HG03196 (cell line): Measurements from ENCODE around the gene ZNF616.

Source experiments
- ATAC-seq: cut with Tn5 transposase; IDR thresholded peaks from one replicate; pipeline ENCODE4 v1.9.1; 2021; ENCODE audit not compliant: unreplicated experiment

ZNF616 gene

DNA sequence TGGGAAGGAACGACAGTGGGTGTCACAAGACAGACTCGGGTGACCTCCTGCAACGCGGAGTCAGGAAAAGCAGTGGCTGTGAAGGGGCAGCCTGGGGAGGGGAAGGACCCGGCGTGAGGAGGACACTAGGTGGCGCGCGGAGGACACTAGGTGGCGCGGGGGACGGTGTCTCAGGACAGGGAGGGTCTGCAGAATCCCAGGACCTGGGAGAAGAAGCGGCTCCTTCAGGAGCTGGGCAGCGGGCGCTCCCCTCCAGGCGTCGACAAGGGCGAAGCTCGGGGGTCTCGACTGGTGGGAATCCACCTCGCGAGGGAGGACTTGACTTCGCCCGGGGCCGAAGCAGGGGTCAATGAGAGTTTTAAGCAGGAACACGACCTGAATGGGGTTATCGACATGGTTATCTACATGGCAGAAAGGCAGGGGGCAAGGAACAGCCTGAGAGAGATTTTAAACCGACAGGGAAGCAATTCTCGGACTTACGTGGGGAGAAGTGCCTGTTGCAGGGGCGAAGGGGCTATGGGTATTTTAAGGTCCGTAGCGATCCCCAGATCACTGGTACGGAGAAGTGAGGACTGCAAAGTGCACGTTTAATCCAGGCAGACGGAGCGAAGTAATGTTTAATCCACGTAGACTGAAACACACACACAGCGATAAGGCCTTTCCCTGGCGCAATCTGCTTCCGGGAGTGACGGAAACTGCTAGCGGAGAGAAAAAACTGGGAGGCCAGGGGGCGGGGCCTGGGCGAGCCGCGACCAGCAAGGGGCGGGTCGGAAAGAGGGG is at the start of gene ZNF616:
Gene ZNF616 (minus strand): TSS at position 687 of the 780 bp plus-strand sequence. CDS start 9,426 bp downstream, outside the sequence.
- peak; percentile 68 for ATAC-seq

DNA sequence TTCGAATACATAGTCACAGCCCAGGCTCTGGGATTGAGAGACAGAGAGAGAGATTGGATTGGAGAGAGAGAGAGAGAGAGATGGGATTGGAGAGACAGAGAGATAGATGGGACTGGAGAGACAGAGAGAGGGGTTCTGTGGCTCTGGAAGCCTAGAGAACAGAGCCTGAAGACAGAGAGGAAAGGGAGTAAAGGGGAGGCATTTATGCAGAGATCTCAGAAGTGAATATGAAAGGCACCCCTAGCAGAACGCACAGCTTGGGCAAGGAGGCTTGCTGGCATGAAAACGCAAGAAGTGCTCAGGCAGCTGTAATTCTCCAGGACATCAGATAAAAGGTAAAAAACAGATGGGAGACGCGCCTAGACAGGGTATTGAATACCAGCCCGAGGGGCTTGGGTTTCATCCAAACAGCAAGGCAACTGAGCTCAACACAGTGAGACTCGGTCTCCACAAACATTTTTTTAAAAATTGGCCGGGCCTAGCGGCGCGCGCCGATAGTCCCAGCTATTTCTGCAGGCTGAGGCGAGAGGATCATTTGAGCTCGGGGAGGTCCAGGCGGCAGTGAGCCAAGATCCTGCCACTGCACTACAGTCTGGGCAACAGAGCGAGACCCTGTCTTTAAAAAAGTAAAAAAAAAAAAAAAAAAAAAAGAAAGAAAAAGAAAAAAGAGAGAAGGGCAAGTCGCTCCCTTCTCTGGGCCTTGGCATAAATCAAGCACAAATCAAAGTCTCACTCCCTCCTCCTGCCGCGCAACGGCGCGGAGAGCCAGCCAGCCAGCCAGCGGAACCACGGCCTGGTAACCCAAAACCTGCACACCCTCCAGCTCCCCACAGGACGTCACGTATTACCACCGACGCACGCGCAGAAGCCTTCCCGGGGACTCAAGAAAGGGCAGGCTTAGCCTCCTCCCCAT is 49.3 kb upstream of the ZNF616 start:
- no peak for ATAC-seq

DNA sequence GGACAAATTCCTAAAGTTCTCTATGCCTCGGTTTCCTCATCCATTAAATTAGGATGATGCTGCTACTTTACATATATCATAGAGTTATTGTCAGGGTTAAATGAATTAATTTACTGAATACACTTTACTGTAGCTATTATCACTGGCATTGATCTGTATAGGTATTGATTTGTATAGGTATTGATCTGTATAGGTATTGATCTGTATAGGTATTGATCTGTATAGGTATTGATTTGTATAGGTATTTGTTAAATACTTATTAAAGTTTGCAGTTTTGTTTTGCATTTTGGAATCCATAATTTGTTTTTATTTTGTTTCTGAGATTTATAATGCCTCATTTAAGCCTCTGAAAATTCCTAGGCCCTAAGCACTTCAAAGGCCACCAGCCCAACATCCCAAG is 47.7 kb upstream of the ZNF616 start:
- ATAC-seq: no peak

DNA sequence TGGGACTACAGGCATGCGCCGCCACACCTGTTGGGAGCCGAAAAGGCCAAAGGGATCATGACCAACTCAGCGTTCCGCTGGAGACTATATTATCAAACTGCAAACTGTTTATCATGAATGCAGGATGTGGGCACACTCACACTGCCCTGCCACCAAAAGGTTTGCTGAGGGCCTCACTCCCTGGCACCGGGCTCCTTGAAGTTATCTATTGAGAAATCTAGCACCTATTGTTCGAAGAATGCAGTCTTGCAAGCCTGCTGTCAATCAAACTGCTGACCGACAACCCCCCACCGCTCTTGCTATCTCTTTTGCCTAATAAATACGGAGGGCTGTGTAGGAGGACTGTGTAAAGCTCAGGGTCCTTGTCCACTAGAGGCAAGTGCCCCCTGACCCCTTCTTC is 36.8 kb upstream of the ZNF616 start:
- ATAC-seq: no peak

DNA sequence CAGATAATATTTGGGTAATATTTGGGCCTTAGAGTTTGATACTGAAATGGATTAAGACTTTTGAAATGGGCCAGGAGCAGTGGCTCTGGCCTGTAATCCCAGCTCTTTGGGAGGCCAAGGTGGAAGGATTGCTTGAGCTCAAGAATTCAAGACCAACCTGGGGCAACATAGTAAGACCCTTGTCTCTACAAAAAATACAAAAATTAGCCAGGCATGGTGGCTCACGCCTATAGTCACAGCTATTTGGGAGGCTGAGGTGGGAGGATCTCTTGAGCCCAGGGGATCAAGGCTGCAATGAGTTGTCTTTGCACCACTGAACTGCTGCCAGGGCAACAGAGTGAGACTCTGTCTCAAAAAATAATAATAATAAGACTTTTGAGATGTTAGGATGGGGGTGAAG is 32.6 kb upstream of the ZNF616 start:
- no peak for ATAC-seq

DNA sequence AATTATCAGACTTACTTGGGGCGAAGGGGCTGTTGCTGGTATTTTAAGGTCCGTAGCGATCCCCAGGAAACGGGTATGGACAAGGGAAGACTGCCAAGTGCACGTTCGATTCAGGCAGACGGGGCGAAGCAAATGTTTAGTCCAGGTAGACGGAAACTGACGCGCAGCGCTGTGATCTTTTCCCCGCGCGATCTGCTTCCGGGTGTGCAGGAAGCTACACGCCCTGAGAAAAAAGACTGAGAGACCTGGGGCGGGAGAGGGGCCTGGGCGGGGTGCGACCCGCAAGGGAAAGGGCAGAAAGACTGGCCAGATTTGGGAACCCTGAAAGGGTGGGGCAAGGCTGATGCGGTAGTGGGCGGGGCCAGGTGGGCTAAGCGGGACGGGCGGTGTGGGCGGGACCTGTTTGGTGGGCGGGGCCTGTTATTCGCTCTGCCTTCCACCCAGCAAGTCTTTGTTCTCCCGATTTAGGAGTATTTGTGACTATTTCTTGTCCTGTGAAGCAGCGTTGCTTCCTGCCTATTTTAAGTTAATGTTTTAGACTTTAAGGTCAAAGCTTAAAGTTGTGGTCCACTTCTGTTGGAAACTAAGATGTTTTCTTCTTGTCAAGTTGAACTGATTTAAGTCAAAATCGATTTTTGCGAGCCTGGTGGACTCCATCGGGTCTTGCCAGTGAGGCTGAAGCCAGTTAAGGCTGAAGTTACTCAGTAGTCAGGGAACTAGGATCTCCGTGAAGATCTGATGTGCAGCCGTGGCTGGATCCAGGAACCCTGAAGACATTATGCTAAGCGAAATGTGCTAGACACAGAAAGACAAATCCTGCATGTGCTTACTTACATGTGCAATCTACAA is 31.8 kb upstream of the ZNF616 start, which contains the start of gene ZNF836:
Gene ZNF836 (minus strand): TSS at position 301 of the 849 bp plus-strand sequence. CDS start 3,549 bp downstream, outside the sequence.
- ATAC-seq: peak; percentile 63

DNA sequence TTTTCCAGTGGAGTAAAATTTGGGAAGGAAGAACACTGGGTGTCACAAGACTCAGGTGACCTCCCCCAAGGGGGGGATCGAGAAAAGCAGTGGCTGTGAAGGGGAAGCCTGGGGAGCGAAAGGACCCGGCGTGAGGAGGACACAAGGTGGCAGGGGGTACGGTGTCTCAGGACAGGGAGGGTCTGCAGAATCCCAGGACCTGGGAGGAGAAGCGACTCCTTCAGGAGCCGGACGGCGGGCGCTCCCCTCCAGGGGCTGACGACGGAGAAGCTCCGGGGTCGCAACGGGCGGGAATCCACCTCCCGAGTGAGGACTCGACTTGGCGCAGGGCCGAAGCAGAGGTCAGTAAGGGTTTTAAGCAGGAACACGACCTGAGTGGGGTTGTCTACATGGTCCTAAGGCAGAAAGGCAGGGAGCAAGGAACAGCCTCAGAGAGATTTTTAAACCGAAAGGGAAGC is 31.2 kb upstream of the ZNF616 start:
- peak; percentile 26 for ATAC-seq

DNA sequence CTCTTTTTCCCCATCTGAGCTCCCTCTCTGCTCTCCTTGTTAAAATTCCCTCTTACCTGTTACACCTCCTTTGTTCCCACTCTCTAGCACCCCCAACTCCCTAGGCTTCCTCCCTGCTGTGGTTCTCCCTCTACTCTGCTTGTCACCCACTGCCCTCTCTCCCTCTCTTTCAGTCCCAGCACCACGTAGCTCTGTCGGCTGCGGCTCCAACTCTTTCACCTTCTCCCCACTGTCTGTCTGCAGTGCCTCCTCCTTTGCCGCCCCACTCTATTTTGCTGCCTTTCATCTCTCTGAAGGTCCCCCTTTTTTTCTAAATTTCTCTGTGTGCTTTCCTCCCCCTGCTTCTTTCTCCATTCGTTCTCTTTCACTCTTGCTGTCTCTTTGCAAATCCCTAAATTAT is 30.6 kb upstream of the ZNF616 start:
- ATAC-seq: no peak

DNA sequence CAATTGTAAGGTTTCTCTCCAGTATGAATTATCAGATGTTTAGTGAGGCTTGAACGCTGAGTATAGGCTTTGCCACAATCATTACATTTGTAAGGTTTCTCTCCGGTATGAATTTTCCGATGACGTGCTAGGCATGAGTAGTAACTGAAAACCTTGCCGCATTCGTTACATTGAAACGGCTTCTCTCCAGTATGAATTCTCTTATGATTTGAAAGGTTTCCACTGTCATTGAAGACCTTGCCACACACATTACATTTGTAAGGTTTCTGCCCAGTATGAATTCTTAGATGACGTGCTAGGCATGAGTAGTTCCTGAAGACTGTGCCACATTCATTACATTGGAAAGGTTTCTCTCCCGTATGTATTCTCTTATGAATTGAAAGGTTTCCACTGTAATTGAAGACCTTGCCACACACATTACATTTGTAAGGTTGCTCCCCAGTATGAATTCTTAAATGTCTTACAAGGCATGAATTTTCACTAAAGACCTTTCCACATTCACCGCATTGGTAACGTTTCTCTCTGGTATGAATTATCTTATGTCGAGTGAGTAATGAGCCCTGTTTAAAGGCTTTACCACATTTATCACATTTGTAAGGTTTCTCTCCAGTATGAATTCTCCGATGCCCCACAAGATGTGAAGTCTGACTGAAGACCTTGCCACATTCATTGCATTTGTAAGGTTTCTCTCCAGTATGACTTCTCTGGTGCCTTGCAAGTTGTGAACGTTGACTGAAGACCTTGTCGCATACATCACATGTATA is 16.0 kb upstream of the ZNF616 start:
- ATAC-seq: no peak

DNA sequence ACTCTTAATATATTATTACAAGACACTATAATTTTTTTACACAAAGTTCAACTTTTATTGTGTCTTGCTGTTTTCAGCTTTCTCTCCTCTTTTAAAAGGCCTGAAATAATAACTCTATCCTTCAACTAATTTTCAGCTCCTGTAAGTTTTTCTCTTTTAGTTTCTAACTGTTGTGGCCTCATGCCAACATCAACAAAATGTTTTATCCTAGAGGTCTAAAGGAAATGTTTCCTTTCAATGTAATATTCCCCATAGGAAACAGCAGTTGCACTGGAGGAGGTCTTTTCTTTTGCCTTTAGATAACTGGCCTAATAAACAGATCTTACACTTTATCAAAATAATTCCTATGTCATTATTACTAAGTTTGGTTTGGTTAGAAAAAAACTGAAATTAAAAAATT is 8.5 kb upstream of the ZNF616 start:
- ATAC-seq: no peak

DNA sequence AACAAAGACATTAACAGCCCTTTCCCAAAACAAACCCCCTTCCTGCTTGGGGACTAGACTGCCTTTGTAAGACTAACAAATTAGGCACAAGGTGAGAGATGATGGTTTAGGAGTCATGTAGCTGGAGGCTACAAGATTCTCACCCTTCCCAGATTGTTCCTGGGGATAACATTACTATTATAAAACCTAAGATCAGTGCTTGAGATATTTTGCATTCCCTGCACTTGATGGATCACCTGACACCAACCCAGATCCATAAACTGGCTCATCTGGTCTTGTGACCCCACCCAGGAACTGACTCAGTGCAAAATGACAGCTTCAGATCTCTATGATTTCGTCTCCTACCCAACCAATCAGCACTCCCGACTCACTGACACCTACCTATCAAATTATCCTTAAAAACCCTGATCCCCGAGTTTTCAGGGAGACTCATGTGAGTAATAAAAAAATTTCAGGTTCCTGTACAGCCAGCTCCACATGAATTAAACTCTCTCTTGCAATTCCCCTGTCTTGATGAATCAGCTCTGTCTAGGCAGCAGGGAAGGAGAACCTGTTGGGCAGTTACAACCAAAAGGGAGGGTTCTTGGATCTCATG is 2.4 kb upstream of the ZNF616 start:
- ATAC-seq: no peak

DNA sequence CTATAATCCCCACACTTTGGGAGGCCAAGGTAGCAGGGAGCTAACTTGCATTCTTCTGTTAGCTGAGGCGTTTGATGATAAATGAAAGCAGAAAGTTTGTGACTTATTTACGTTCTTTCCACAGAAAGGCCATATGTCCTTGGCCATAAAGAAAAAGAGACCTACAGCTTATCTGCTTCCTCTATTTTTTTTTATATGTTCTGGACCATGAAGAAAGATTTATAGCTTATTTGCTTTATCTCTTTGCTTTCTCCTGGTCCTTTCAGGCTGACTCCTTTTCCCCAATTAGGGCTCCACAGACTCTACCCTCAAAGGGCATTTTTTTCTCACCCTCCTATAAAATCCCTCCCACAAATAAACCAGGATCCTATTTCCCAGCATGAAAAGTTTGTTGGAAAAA is 1.5 kb upstream of the ZNF616 start:
- no peak for ATAC-seq

DNA sequence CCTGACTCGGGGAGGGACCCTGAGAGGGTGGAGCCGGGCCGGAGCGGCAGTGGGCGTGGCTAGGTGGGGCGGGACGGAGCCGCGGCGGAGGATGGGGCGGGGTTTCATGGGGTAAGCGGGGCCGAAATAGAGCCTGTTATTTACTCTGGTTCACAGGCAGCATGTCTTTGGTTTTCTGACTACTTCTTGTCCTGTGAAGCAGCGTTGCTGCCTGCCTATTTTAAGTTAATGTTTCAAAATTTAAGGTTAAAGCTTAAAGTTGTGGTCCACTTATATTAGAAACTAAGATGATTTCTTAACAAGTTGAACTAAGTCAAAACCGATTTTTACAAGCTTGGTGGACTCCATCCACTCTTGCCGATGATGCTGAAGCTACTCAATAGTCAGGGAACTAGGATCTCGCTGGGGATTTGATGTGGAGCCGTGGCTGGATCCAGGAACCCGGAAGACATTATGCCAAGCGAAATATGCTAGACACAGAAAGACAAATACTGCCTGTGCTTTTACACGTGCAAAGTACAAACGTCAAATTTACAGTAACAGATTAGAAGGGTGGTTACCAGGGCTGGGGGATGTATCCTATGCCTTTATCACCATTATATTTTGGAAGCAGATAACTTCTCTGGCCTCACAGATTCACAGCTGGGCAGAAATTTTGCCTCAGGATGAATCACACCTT is 433 bp upstream of the ZNF616 start:
- ATAC-seq: peak; percentile 85

DNA sequence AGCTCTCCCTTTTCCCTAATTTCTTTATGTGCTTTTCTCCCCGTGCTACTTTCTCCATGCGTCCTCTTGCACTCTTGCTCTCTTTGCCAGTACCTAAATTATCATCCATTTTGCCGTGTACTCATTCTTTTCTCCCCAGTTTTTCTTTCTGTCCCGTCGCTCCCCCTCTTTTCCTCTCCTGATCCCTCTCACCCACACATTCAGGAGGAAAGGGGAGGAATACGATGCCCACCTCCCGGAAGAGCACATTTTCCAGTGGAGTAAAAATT is 821 bp downstream of the ZNF616 start:
- no peak for ATAC-seq

DNA sequence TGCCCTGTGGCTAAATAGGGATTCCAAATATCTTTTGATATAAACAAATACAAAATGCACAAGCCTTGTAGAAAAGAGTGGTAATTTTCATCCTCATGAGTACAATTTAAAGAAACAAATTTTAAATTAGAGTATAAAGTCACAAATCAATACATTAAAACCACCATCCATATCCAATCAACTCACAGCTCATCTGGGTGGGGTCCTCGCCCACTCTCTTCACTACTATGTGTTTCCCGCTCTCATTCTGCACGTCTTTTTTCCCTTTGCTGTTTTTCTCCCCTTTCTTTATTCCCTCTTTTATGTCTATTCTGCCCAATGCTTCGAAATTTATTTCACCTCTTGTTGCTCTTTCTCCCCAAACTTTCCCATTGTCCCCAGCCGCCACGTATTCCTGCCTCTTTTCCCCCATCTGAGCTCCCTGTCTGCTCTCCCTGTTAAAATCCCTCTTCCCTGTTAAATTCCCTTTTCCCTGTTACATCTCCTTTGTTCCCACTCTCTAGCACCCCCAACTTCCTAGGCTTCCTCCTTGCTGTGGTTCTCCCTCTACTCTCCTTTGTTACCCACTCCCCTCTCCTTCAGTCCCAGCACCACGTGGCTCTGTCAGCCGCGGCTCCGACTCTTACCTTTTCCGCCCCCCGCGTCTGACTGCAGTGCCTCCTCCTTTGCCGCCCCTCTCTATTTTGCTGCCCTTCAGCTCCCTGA is 1.3 kb downstream of the ZNF616 start:
- no peak for ATAC-seq

DNA sequence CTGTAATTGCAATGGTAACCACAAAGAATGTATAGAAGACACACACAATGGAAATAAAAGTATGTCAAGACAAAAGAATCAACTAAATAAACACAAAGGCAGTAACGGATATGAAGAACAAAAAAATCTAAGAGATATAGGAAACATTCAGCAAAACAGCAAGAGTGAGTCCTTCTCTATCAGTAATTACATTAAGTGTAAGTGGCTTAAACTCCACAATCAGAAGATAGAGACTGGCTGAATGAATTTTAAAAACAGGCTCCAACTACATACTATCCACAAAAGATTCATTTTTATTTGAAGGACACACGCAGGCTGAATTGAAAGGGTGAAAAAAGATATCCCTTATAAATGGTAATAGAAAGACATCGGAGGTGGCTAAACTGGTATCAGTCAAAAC is 19.5 kb downstream of the ZNF616 start:
- no peak for ATAC-seq

DNA sequence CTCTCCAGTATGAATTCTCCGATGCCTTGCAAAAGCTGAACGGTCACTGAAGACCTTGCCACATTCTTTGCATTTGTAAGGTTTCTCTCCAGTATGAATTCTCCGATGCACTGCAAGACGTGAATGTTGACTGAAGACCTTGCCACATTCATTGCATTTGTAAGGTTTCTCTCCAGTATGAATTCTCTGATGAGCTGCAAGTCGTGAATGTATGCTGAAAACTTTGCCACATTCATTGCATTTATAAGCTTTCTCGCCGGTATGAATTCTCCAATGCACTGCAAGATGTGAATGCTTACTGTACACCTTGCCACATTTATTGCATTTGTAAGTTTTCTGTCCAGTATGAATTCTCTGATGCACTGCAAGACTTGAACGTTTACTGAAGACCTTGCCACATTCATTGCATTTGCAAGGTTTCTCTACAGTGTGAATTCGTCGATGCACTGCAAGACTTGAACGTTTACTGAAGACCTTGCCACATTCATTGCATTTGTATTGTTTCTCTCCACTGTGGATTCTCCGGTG is 24.1 kb downstream of the ZNF616 start:
- no peak for ATAC-seq

DNA sequence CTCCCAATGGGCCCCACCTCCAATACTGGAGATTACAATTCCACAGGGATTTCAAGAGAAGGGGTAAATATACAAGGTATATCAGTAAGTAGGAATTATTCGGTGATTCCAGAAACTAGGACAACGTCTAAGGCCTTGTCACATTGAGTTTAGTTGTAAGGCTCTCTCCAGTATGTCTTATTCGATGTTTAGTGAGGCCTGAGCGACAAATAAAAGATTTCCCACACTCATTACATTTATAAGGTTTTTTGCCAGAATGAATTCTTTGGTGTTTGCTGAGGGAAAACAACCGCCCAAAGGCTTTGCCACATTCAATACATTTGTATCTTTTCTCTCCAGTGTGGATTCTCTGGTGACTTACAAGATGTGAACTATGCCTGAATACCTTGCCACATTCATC is 25.0 kb downstream of the ZNF616 start:
- no peak for ATAC-seq

DNA sequence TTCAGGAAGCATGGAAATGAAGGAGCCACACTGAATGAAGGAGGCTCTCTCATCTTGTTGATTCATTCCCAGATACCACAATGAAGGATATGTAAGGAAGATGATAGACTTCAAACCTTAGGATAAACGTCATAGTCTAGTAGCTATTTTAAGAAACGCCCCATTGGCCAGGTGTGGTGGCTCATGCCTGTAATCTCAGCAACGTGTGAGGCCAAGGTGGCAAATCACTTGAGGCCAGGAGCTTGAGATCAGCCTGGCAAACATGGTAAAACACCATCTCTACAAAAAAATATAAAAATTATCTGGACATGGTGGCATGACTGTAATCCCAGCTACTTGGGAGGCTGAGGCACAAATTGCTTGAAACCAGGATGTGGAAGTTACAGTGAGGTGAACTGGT is 27.1 kb downstream of the ZNF616 start:
- no peak for ATAC-seq
